Skeletal muscle tissue (tissue), 4 donors: ENCODE data around the gene PCDH1. TPM values are rescaled to one million over a fixed set of nuclear protein-coding genes. Genes with fewer than 3 reads are reported as not detected.

Experiments used
- H3K27ac ChIP-seq: one replicate; pipeline ENCODE4 v1.7.0; 2013; ENCODE audit warnings: mild to moderate bottlenecking, low read depth, low read length, inconsistent platforms
- H3K27me3 ChIP-seq, 3 donors: one replicate each; pipeline ENCODE4 v1.7.0; 2013; ENCODE audit warnings: low read length in 3 of 3; ENCODE audit not compliant: control insufficient read depth in 3 of 3, insufficient read depth in 3 of 3
- H3K36me3 ChIP-seq, 3 donors: one replicate each; pipeline ENCODE4 v1.7.0; 2013; ENCODE audit warnings: low read length in 3 of 3; ENCODE audit not compliant: control insufficient read depth in 3 of 3, insufficient read depth in 3 of 3
- H3K4me1 ChIP-seq, 3 donors: one replicate each; pipeline ENCODE4 v1.7.0; 2013; ENCODE audit warnings: low read length in 3 of 3, mild to moderate bottlenecking in 3 of 3; ENCODE audit not compliant: control insufficient read depth in 3 of 3, insufficient read depth in 3 of 3
- H3K4me3 ChIP-seq, 3 donors: one replicate each; pipeline ENCODE4 v1.7.0; 2013; ENCODE audit warnings: low read length in 3 of 3
- H3K9ac ChIP-seq, 3 donors: one replicate each; pipeline ENCODE4 v1.7.0; 2013; ENCODE audit warnings: low read length in 3 of 3, mild to moderate bottlenecking in 3 of 3, moderate library complexity in 2 of 3, low read depth in 1 of 3
- H3K9me3 ChIP-seq, 3 donors: one replicate each; pipeline ENCODE4 v1.7.0; 2013; ENCODE audit warnings: low read length in 3 of 3; ENCODE audit not compliant: control insufficient read depth in 3 of 3
- total RNA-seq: library from RNA; depleted of rRNA; stranded (reverse); fragments of >200 nt; gene quantifications from one replicate; pipeline ENCODE4 v1.2.3, GENCODE V29; 2014
- donor health status: Osteomylitis.

The PCDH1 gene
- total RNA-seq, 1 donor from 2014 or later, result 20.9 TPM

- H3K4me1 ChIP-seq, result peaks cover 36 to 61% (median 54%) of the 10 kb centered on the region in 3 donors
- H3K9ac ChIP-seq, result peak overlapping the region; percentile 25 to 77 (median 40)
- H3K4me3 ChIP-seq, result peak overlapping the region; percentile 49 to 78 (median 51)
- no peaks in the 10 kb centered on the region for H3K9me3 ChIP-seq
- peaks cover 0 to 2% (median 0%) of the 10 kb centered on the region in 3 donors for H3K36me3 ChIP-seq
- H3K27ac ChIP-seq, result peak overlapping the region; percentile 81
- peaks cover 56 to 62% (median 60%) of the 10 kb centered on the region in 3 donors for H3K27me3 ChIP-seq
Measured at GRCh38 chr5:141875022-141875740, 3.0 kb downstream of the PCDH1 start.

GRCh38 chr5:141874262-141874964 lies 3.8 kb downstream of the PCDH1 start:
- Histone ChIP-seq H3K27me3 (peaks cover 58 to 67% (median 60%) of the 10 kb centered on the region in 3 donors), H3K4me3 (peak overlapping the region in 2 of 3 donors; percentile 31 to 60), H3K36me3 (peaks cover 0 to 2% (median 0%) of the 10 kb centered on the region in 3 donors), H3K9me3 (no peaks in the 10 kb centered on the region), H3K4me1 (peaks cover 30 to 57% (median 47%) of the 10 kb centered on the region in 3 donors), H3K9ac (peak overlapping the region in 2 of 3 donors; percentile 25), H3K27ac (no peak overlapping the region)

GRCh38 chr5:141873933-141874261 lies 4.3 kb downstream of the PCDH1 start:
- H3K27ac ChIP-seq, result no peak overlapping the region
- H3K9ac ChIP-seq, result peak overlapping the region in 1 of 3 donors; percentile 25
- peaks cover 26 to 52% (median 43%) of the 10 kb centered on the region in 3 donors for H3K4me1 ChIP-seq
- no peak overlapping the region for H3K4me3 ChIP-seq
- H3K27me3 ChIP-seq, result peaks cover 58 to 71% (median 61%) of the 10 kb centered on the region in 3 donors
- H3K36me3 ChIP-seq, result peaks cover 0 to 2% (median 0%) of the 10 kb centered on the region in 3 donors
- H3K9me3 ChIP-seq, result no peaks in the 10 kb centered on the region

GRCh38 chr5:141872496-141873356 lies 5.5 kb downstream of the PCDH1 start:
- H3K4me3 ChIP-seq, result no peak overlapping the region
- peaks cover 21 to 44% (median 36%) of the 10 kb centered on the region in 3 donors for H3K4me1 ChIP-seq
- peaks cover 0 to 5% (median 0%) of the 10 kb centered on the region in 3 donors for H3K36me3 ChIP-seq
- H3K27me3 ChIP-seq, result peaks cover 60 to 70% (median 62%) of the 10 kb centered on the region in 3 donors
- no peaks in the 10 kb centered on the region for H3K9me3 ChIP-seq
- no peak overlapping the region for H3K9ac ChIP-seq
- H3K27ac ChIP-seq, result no peak overlapping the region

- Histone ChIP-seq H3K9me3 (no peaks in the 10 kb centered on the region), H3K4me3 (no peak overlapping the region), H3K27me3 (peaks cover 52 to 61% (median 57%) of the 10 kb centered on the region in 3 donors), H3K27ac (no peak overlapping the region), H3K9ac (no peak overlapping the region), H3K36me3 (peaks cover 0 to 2% (median 0%) of the 10 kb centered on the region in 3 donors), H3K4me1 (peaks cover 12 to 35% (median 28%) of the 10 kb centered on the region in 3 donors)
Measured at GRCh38 chr5:141871870-141872269, 6.3 kb downstream of the PCDH1 start.

GRCh38 chr5:141870871-141871270 lies 7.3 kb downstream of the PCDH1 start:
- H3K27ac ChIP-seq, result no peak overlapping the region
- peaks cover 45 to 52% (median 47%) of the 10 kb centered on the region in 3 donors for H3K27me3 ChIP-seq
- H3K4me1 ChIP-seq, result peaks cover 7 to 26% (median 19%) of the 10 kb centered on the region in 3 donors
- H3K9ac ChIP-seq, result no peak overlapping the region
- H3K4me3 ChIP-seq, result no peak overlapping the region
- peaks cover 0 to 2% (median 0%) of the 10 kb centered on the region in 3 donors for H3K36me3 ChIP-seq
- no peaks in the 10 kb centered on the region for H3K9me3 ChIP-seq

GRCh38 chr5:141870228-141870627 lies 8.0 kb downstream of the PCDH1 start:
- Histone ChIP-seq H3K4me1 (peaks cover 7 to 19% (median 15%) of the 10 kb centered on the region in 3 donors), H3K9ac (no peak overlapping the region), H3K4me3 (no peak overlapping the region), H3K36me3 (peaks cover 0 to 2% (median 0%) of the 10 kb centered on the region in 3 donors), H3K27ac (no peak overlapping the region), H3K27me3 (peaks cover 39 to 48% (median 41%) of the 10 kb centered on the region in 3 donors), H3K9me3 (no peaks in the 10 kb centered on the region)

GRCh38 chr5:141869514-141869913 lies 8.7 kb downstream of the PCDH1 start:
- Histone ChIP-seq H3K4me1 (peaks cover 4 to 16% (median 13%) of the 10 kb centered on the region in 3 donors), H3K4me3 (no peak overlapping the region), H3K9ac (no peak overlapping the region), H3K36me3 (peaks cover 0 to 5% (median under 1%) of the 10 kb centered on the region in 3 donors), H3K27me3 (peaks cover 33 to 41% (median 37%) of the 10 kb centered on the region in 3 donors), H3K27ac (no peak overlapping the region), H3K9me3 (no peaks in the 10 kb centered on the region)

- H3K27me3 ChIP-seq, result peaks cover 29 to 37% (median 33%) of the 10 kb centered on the region in 3 donors
- H3K9ac ChIP-seq, result no peak overlapping the region
- H3K9me3 ChIP-seq, result no peaks in the 10 kb centered on the region
- no peak overlapping the region for H3K27ac ChIP-seq
- peaks cover 3 to 16% (median 9%) of the 10 kb centered on the region in 3 donors for H3K4me1 ChIP-seq
- no peak overlapping the region for H3K4me3 ChIP-seq
- H3K36me3 ChIP-seq, result peaks cover 0 to 7% (median 5%) of the 10 kb centered on the region in 3 donors
Measured at GRCh38 chr5:141869040-141869439, 9.2 kb downstream of the PCDH1 start.
